OCI-M2 (cell line): ENCODE results near the gene SLTM.
"Not testable (repeated sequence)": the region's sequence is repeated elsewhere in the genome, so short reads cannot be mapped to it uniquely, and the experiment has no call there.

ENCODE experiments used
- DNase-seq: peaks from one replicate; lab custom pipeline; 2025; ENCODE audit not compliant: unreplicated experiment; lab: John Stamatoyannopoulos, UW

SLTM gene

GRCh38 chr15:58877999-58878825 is 55.3 kb downstream of the SLTM start:
- DNase-seq, result no peak

GRCh38 chr15:58876306-58877106 is 57.0 kb downstream of the SLTM start:
- DNase-seq, result no peak

GRCh38 chr15:58875343-58875742 is 58.1 kb downstream of the SLTM start:
- DNase-seq, result peak; percentile 1

- no peak for DNase-seq
Observed at GRCh38 chr15:58873267-58873666, 60.2 kb downstream of the SLTM start.

GRCh38 chr15:58870451-58870850 is 63.0 kb downstream of the SLTM start:
- no peak for DNase-seq

GRCh38 chr15:58867926-58868325 is 65.6 kb downstream of the SLTM start:
- no peak for DNase-seq

- DNase-seq, result no peak
Observed at GRCh38 chr15:58865425-58865880, 68.0 kb downstream of the SLTM start.

GRCh38 chr15:58864602-58865424 is 68.7 kb downstream of the SLTM start:
- no peak for DNase-seq

GRCh38 chr15:58862326-58862725 is 71.2 kb downstream of the SLTM start:
- DNase-seq, result no peak

- not testable (repeated sequence) for DNase-seq
Observed at GRCh38 chr15:58856621-58857020, 76.9 kb downstream of the SLTM start.

GRCh38 chr15:58856086-58856485 is 77.4 kb downstream of the SLTM start:
- DNase-seq, result no peak

- no peak for DNase-seq
Observed at GRCh38 chr15:58854593-58854992, 78.9 kb downstream of the SLTM start.

- DNase-seq, result no peak
Observed at GRCh38 chr15:58852347-58852746, 81.1 kb downstream of the SLTM start.

- DNase-seq, result not testable (repeated sequence)
Observed at GRCh38 chr15:58851205-58851604, 82.3 kb downstream of the SLTM start.

- no peak for DNase-seq
Observed at GRCh38 chr15:58842713-58843396, 90.6 kb downstream of the SLTM start.

- DNase-seq, result no peak
Observed at GRCh38 chr15:58840048-58840447, 93.4 kb downstream of the SLTM start.

- no peak for DNase-seq
Observed at GRCh38 chr15:58839485-58839884, 94.0 kb downstream of the SLTM start.

GRCh38 chr15:58833681-58834426 is 99.6 kb downstream of the SLTM start:
- DNase-seq, result peak; percentile 31

GRCh38 chr15:58830556-58830955 is 102.9 kb downstream of the SLTM start:
- DNase-seq, result no peak
